GM18907 (cell line): ENCODE results near the gene GCNT2.
"Not testable (repeated sequence)": the region's sequence is repeated elsewhere in the genome, so short reads cannot be mapped to it uniquely, and the experiment has no call there.

Source experiments
- ATAC-seq: cut with Tn5 transposase; IDR thresholded peaks from one replicate; pipeline ENCODE4 v1.9.1; 2021; ENCODE audit warnings: mild to moderate bottlenecking, moderate library complexity; ENCODE audit not compliant: unreplicated experiment

Gene GCNT2

GRCh38 chr6:10543488-10543887, 22.3 kb downstream of the GCNT2 start:
- no peak for ATAC-seq

DNA sequence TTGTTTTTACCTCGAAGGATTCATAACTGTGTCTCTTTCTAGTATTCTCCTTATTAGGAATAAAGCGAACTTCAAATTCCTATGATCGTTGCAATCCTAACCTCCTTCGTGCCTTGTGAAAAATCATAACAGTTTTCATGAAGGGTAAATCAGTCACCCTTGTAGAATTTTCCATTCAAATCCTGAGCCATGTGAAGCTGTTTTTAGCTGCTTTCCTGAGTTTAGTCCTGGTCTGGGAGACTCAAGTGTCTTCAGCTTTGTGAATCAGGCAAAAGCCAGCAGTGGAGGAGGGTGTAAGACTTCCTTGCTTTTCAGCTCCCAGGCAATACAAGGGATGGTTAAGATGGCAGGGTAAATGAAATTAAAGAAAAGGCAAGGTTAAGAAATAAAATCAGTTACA, 24.3 kb downstream of the GCNT2 start:
- no peak for ATAC-seq

DNA sequence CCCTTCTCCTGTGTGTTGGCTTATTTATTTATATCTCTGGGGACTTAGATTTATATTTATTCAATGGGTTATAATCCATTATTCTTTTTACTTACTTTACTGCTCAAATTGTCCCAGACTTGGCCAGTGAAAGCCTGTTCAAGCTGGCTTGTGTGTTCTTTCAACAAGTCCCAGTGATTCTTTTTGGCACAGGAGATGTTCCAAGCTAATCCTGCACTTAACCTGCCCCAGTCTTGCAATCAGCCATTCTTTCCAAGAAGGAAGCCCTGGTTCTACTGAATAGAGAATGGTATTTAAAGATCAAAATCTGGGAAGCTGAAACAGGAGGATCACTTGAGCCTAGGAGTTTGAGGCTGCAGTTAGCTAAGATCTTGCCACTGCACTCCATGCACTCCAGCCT, 26.7 kb downstream of the GCNT2 start:
- no peak for ATAC-seq

- no peak for ATAC-seq
These were observed 29.6 kb downstream of the GCNT2 start for GRCh38 chr6:10550764-10551163.

- ATAC-seq: no peak
These were observed 31.2 kb downstream of the GCNT2 start for GRCh38 chr6:10552270-10552810.

GRCh38 chr6:10553871-10554270, 32.7 kb downstream of the GCNT2 start:
- ATAC-seq: no peak

- ATAC-seq: no peak
These were observed 33.7 kb downstream of the GCNT2 start for GRCh38 chr6:10554826-10555225.

DNA sequence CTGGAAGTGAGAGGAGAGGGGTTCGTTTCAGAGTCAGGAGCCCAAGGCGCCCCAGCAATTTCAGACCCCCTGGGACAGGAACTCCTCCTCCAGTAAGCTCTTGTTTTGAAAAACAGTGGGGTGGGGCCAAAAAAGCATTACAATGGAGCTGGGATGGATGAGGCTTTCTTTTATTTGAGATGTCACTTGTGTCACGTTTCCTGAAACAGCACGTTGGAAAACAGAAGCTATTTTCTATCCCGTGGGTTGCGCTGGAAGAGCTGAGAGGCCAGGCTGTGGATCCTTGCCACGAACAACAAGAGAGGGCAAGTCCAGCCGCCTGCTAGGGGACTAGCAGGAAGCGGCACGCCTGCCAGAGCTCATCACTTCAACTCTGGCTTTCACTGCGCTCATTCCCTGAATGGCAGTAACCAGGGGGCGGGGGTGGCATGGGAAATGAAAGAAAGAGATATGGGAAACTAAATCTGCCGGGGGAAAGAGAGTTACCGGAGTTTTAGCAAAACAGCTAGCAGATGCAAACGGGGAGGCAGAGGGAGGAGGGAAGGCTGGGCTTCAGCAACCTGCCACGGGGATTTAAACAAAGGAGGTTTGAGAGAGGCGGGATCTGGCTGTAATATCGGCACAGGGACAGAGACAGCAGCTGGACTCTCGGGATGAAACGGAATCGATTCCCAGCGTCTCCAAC, 34.6 kb downstream of the GCNT2 start:
- no peak for ATAC-seq

GRCh38 chr6:10556589-10556988, 35.4 kb downstream of the GCNT2 start:
- ATAC-seq: no peak

DNA sequence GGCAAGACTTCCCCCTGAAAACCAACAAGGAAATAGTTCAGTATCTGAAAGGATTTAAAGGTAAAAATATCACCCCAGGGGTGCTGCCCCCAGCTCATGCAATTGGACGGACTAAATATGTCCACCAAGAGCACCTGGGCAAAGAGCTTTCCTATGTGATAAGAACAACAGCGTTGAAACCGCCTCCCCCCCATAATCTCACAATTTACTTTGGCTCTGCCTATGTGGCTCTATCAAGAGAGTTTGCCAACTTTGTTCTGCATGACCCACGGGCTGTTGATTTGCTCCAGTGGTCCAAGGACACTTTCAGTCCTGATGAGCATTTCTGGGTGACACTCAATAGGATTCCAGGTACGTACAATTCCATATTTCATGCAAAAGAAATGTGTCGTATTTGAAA, 35.8 kb downstream of the GCNT2 start:
- ATAC-seq: no peak

- no peak for ATAC-seq
These were observed 36.8 kb downstream of the GCNT2 start for GRCh38 chr6:10557913-10558312.

DNA sequence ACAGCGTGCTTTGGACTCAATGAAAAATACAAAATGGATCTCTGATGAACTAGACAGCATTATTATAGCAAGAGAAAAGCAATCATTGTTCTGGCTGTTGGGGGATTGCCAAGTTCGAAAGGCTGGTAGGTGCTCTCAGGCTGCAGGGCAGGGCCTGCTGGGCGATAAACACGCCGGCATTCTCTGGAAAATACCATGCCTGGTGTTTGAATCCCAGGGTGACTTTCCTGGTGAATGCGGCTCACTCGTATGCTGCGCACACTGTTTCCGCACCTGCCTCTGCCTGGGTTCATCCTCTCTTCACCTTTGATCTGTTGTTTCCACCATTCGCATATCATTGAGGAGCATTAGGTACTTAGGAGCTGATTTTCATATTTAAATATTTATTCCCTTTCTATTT, 37.4 kb downstream of the GCNT2 start:
- no peak for ATAC-seq

DNA sequence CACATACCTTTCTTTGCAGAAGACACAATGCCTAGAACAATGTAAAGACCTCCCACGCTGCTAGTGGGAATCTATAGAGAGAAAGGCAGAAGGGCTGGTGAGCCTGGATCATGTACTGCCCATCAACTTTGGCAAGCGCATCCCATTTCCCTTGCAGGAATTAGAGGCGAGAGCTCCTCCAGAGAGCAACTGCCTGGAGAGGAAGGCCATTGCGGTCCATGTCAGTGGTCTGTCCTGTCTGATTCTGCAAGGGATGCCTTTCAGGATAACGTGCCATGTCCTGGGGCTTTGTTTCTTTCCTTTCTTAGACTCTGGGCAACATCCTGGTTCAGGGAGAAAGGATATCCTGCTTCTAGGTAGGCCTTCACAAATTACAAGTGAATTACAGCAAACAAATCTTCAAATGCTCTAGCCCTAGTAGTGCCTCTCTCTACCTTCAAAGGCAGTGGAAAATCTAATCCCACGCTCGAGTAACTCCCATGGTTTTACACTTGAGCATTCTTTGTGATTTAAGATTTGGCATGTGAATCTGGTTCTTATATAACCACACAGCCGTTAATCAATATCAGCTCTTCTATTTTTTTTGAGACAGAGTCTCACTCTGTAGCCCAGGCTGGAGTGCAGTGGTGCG, 38.5 kb downstream of the GCNT2 start:
- no peak for ATAC-seq

DNA sequence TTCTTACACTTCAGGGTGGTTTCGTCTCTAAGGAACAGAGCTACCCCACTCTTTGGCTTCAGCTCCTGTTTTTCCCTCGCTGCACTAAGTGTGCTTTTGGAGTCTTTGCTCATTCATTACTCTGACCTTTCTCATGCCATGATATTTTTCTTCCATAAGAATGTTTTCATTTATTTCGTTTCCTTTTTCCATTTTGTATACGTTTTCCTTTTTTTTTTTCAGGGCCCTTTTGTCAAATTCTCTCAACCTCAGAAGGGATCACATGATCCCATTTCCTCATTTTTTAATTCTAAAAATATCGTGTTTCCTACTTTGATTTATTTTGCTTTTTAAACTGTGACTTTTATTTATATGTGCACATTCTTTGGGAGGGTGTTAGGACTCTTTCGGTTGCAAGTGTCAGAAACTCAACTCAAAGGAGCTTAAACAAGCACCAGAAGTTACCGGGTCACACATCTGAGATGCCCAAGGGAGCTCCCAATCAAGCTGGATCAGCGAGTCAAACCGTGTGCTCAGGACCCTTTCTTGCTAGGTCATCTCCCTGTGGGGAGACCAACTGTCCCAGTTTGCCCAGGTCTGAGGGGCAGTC, 40.6 kb downstream of the GCNT2 start:
- no peak for ATAC-seq

DNA sequence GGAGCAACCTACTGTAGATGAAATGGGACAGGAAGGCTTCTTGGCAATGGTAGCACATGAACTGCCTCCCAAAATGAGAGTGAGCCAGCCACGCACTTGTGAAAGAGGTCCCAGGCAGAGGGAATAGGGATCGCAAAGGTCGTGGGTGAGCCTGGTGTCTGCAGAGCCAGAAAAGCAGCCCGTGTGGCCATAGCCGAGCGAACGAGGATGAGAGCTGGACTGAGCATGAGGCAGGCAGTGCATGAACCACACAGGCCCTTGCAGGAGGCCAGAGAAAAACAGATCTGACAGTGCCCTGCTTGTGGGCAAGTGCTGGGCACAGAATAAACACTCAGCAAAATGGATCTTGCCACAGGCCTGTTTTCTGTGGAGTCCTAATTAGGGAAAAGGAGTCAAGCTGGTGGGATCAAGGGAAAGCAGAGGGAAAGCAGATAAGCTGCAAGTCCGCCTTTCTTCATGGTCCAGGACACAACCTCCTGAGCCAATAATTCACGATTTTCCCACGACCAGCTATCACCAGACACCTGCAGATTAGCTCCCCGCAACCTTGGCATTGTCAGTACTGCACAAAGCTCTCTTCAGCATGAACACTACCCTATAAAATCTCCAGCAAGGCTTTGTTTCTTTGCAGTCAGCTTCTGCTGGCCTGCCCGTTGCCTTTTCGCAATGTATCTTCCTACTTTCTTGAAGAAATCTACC, 44.0 kb downstream of the GCNT2 start:
- ATAC-seq: no peak

DNA sequence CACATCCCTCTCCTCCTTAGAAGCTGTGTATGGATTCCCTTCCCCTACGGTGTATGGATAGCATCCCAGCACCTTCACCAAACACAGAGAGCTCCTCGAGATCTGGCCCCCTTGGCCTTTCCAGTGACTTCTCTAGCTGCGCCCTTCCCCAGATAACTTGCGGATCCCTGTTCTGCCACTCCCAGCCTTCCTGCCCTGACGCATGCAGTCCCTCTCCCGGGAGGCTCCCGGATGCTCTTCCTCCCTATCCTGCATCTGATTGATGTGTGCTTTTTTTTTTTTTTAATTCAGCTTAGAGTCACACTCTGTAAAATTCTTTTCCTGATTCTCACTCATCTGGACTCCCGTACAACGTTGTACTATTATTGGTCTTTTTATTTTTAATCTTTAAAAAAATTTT, 44.8 kb downstream of the GCNT2 start:
- no peak for ATAC-seq

- no peak for ATAC-seq
These were observed 46.3 kb downstream of the GCNT2 start for GRCh38 chr6:10567256-10568026.

GRCh38 chr6:10569392-10570127, 48.4 kb downstream of the GCNT2 start:
- no peak for ATAC-seq

DNA sequence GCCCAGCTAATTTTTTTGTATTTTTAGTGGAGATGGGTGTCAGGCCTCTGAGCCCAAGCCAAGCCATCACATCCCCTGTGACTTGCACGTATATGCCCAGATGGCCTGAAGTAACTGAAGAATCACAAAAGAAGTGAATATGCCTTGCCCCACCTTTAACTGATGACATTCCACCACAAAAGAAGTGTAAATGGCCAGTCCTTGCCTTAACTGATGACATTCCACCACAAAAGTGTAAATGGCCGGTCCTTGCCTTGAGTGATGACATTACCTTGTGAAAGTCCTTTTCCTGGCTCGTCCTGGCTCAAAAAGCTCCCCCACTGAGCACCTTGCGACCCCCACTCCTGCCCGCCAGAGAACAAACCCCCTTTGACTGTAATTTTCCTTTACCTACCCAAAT, 54.4 kb downstream of the GCNT2 start:
- ATAC-seq: not testable (repeated sequence)

DNA sequence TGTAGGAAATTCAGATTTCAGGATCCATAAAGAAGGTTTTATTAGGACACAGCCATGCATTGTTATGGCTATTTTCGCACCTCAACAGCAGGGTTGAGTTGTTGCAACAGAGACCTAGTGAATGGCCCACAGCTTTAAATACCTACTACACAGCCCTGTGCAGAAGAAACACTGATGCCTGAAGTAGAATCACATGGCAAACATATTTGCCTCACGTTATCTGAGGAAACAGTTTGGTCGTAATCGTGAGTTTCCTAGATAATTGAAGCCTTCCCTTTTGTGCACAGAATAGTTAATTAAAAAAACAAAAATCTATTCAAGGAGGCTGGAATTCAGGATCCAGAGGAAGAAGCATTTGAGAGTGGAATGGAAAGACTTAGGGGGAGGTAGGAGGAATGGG, 55.1 kb downstream of the GCNT2 start:
- no peak for ATAC-seq
